ENCODE data around the gene ARHGAP35.
"Not testable (repeated sequence)": the region's sequence is repeated elsewhere in the genome, so short reads cannot be mapped to it uniquely, and the experiment has no call there.

ARHGAP35 gene

DNA sequence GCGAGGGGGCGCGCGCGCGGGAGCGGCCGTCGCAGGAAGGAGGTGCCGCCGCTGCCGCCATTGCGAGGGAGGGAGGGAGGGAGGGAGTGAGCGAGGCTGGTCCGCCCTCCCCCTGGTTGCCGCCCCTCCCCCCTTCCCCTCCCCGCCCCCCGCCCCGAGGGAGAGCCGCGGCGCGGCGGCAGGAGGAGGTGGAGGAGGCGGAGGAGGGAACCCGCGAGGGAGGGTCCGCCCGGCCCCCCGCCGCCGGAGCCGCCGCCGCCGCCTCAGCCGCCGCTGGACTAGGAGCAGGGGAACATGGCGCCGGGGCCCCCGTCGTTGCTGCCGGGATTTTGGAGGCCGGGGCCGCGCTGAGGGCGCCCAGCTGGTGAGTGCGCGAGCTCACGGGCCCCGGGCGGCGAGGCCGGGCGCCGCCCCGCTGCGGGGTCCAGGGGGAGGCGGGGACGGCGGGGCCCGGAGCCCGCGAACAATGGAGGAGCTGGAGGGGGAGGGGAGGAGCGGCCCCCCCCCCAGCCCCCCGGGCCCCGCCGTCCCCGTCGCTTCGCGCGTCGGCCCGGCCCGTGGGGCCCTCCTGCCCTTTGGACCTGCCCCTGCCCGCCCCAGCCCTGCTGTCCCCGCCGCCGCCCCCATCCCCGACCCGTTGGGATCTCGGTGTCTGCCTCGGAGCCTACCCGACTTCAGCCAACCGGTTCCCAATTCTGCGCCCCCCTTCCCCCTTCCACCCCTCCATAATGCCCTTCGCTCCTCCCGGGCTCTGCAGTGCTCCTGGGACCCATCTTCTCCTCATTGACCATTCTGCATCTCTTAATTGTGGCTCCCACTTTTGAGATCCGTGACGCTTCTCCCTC, at the start of gene ARHGAP35:
Gene ARHGAP35, plus strand, starts transcription at position 152 of the 845 bp plus-strand sequence. CDS start 57,679 bp downstream, outside the sequence.
- peak; percentile 84 for DNase-seq

GRCh38 chr19:46812977-46813838, 47.6 kb upstream of the ARHGAP35 start:
- peak; percentile 6 for DNase-seq

DNA sequence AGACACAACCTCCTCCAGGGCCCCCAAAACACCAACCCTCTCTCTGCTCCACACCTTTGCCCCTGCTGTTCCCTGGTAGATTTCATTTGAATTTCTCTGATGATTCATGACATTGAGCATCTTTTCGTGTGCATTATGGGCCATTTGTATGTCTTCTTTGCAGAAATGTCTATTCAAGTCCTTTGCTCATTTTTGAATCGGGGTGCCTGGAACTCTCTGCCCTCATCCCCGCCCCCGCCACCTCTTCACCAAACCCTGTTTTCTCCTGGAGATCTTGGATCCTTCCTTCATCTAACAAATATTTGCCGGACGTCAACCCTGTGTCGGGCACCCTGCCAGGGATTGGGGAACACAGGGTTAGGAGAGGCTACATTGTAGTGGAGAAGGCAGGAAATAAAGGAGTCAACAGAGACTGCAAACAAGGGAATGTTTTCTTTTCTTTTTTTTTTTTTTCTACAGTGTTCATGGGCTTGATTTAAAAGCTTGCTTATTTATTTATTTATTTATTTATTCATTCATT, 46.9 kb upstream of the ARHGAP35 start:
- DNase-seq, result peak; percentile 36

GRCh38 chr19:46815833-46816627, 44.8 kb upstream of the ARHGAP35 start:
- DNase-seq, result no peak

DNA sequence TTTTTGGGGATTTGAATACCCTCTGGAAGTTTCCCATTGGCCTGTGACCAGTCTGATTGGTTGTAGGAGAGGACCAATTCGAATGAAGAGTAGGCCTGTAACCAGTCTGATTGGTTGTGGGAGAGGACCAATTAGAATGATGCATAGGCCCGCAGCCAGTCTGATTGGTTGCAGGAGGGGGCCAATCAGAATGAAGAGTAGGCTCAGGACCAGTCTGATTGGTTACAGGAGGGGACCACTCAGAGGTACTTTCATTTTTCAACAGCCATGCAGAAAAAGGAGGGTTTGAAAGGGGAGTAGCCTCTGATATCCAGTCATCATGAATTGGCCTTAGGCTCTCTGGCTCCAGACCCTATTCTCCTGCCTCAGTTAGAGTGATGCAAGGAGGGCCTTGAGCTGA, 42.0 kb upstream of the ARHGAP35 start:
- DNase-seq, result no peak

- no peak for DNase-seq
Observed at GRCh38 chr19:46821512-46822409, 39.0 kb upstream of the ARHGAP35 start.

DNA sequence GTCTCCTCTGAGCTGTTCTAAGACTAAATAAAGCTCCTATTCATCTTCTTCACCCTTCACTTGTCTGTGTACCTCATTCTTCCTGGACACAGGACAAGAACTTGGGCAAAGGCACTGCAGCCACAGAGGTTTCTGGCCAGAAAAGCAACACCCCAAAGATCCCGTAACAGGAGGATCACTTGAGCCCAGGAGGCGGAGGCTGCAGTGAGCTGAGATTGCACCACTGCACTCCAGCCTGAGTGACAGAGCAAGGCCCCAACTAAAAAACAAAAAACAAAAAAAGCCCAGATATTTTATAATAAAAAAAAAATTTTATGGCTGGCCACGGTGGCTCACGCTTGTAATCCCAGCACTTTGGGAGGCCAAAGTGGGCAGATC, 38.4 kb upstream of the ARHGAP35 start:
- DNase-seq, result not testable (repeated sequence)

- no peak for DNase-seq
Observed at GRCh38 chr19:46823049-46823448, 37.7 kb upstream of the ARHGAP35 start.

GRCh38 chr19:46824890-46825730, 35.7 kb upstream of the ARHGAP35 start:
- DNase-seq, result no peak

- no peak for DNase-seq
Observed at GRCh38 chr19:46825731-46826055, 35.1 kb upstream of the ARHGAP35 start.

- DNase-seq, result no peak
Observed at GRCh38 chr19:46828484-46828883, 32.3 kb upstream of the ARHGAP35 start.

DNA sequence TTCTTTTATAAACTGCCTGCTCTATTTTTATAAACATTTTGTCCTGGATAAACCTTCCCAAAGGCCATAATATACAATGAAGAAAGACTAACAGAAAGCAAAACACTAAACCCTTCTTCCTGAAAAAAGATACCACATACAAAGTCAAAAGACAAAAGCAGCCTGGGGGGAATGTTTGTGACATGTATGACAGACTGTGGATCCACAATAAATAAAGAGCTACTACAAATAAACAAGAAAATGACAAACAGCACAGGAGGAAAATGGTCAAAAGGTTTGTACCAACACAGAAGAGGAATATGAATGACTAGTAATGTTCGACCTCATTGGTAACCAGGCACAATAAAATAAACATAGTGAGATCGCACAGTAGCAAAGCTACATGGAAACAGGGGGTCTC, 29.9 kb upstream of the ARHGAP35 start:
- DNase-seq, result no peak

DNA sequence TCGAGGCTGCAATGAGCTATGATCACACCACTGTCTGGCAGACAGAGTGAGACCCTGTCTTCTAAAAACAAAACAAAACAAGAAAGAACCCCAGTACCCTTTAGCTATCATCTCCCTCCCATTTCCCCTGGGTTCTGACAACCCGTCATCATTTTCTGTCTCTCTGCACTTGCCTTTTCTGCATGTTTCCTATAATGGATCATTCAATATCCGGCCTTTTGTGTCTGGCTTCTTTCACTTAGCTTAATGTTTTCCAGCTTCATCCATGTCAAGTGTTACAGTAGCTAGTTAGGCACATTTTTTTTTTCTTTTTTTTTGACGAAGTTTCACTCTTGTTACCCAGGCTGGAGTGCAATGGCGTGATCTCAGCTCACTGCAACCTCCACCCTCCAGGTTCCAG, 26.7 kb upstream of the ARHGAP35 start:
- DNase-seq, result no peak

GRCh38 chr19:46834984-46835383, 25.8 kb upstream of the ARHGAP35 start:
- DNase-seq, result no peak

GRCh38 chr19:46838160-46838559, 22.6 kb upstream of the ARHGAP35 start:
- no peak for DNase-seq

DNA sequence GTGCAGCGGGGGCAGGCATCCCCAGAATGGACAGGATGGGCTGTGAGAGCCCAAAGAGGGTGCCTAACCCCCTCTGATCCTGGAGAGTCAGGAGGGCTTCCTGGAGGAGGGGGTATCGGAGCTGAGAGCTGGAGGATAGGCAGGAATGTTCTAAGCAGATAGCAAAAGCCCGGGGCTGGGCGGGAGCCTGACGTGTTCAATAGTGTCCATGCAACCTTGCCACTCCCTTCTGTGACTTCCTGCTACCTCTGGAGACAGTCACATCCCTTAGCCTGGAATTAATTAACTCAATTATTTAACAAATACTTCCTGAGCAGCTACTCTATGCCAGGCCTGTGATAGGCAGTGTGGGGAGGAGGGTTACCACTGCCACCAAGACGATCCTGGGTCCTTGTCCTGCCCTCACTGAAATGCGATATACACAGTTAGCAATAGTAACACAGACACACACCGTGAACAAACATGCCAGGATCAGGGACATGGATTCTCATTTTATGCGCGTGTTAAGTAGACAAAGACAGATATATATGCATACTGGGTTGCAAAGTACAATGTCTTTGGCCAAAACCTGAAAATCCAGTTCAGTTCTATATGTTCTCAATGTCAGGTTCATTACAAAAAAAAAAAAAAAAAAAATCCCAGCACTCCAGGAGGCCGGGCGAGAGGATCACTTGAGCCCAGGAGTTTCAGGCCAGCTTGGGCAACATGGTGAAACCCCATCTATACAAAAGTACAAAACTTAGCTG, 20.9 kb upstream of the ARHGAP35 start:
- DNase-seq, result peak; percentile 35

- peak; percentile 59 for DNase-seq
Observed at GRCh38 chr19:46840498-46840942, 20.3 kb upstream of the ARHGAP35 start.

DNA sequence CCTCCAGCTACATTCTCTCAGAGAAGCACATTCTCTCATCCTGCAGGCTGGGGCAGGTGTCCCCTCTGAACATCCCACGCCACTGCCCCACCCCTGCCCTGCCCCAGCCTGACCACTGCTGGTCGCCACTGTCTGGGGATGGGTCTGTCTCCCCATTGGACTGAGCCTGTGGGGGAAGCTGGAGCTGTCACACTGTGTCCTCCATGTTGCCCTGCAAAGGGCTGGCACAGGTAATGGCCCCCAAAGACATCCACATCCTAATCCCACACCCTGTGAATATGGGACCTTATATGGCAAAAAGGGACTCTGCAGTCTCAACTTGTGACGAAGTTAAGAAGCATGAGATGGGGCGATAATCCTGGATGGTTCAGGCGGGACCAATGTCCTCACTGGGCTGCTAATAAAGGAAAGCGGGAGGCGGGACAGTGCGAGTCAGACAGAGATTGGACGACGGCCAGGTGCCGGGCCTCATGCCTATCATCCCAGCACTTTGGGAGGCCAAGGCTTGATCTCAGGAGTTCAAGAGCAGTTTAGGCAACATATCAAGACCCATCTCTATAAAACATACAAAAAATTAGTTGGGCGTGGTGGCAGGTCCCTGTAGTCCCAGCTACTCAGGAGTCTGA, 19.2 kb upstream of the ARHGAP35 start:
- no peak for DNase-seq

GRCh38 chr19:46842791-46843190, 18.0 kb upstream of the ARHGAP35 start:
- DNase-seq, result no peak

GRCh38 chr19:46844067-46844489, 16.7 kb upstream of the ARHGAP35 start:
- DNase-seq, result no peak

All from NCI-H345 (cell line).